MM.1S (cell line): ENCODE data around the gene YY1.

Experiments used
- DNase-seq: peaks from one replicate; pipeline ENCODE4 v3.0.0-alpha.2; 2015
- H2AFZ ChIP-seq: fragments of 300-600 bp; sonication (generic); 2 replicates; pipeline ENCODE4 v1.6.0; 2016; ENCODE audit warnings: antibody characterized with exemption, low read length
- H3F3A ChIP-seq: fragments of 300-600 bp; sonication (generic); 2 replicates; pipeline ENCODE4 v1.6.1; 2016; ENCODE audit warnings: mild to moderate bottlenecking, antibody characterized with exemption, low read length, moderate library complexity, mixed read lengths; ENCODE audit not compliant: insufficient read depth
- H3K27ac ChIP-seq: fragments of 300-600 bp; sonication (generic); 2 replicates; pipeline ENCODE4 v1.5.1; 2016; ENCODE audit warnings: mild to moderate bottlenecking, low read length
- H3K27me3 ChIP-seq: fragments of 300-600 bp; sonication (generic); replicated peaks from 2 replicates; pipeline ENCODE4 v1.6.0; 2016; ENCODE audit warnings: low read length; ENCODE audit not compliant: insufficient read depth
- H3K36me3 ChIP-seq: fragments of 300-600 bp; sonication (generic); replicated peaks from 2 replicates; pipeline ENCODE4 v1.6.1; 2016; ENCODE audit warnings: mild to moderate bottlenecking, low read length, mixed read lengths; ENCODE audit not compliant: insufficient read depth
- H3K4me1 ChIP-seq: fragments of 300-600 bp; sonication (generic); 2 replicates; pipeline ENCODE4 v1.6.1; 2016; ENCODE audit warnings: low read length, mixed read lengths
- H3K4me2 ChIP-seq: fragments of 300-600 bp; sonication (generic); 2 replicates; pipeline ENCODE4 v1.6.0; 2016; ENCODE audit warnings: low read depth, low read length
- H3K4me3 ChIP-seq: fragments of 300-600 bp; sonication (generic); 2 replicates; pipeline ENCODE4 v1.5.1; 2016; ENCODE audit warnings: low read length, mixed read lengths
- H3K79me2 ChIP-seq: fragments of 300-600 bp; sonication (generic); 2 replicates; pipeline ENCODE4 v1.6.1; 2016; ENCODE audit warnings: mixed run types, low read length, mixed read lengths
- H3K9ac ChIP-seq: fragments of 300-600 bp; sonication (generic); 2 replicates; pipeline ENCODE4 v1.6.1; 2016; ENCODE audit warnings: low read length, mixed read lengths
- H3K9me2 ChIP-seq: fragments of 300-600 bp; sonication (generic); replicated peaks from 2 replicates; pipeline ENCODE4 v1.6.1; 2016; ENCODE audit warnings: mild to moderate bottlenecking, low read length, mixed read lengths; ENCODE audit not compliant: insufficient read depth
- H3K9me3 ChIP-seq: fragments of 300-600 bp; sonication (generic); replicated peaks from 2 replicates; pipeline ENCODE4 v1.6.1; 2016; ENCODE audit warnings: mild to moderate bottlenecking, low read length, mixed read lengths; ENCODE audit not compliant: insufficient read depth
- H4K20me1 ChIP-seq: fragments of 300-600 bp; sonication (generic); 2 replicates; pipeline ENCODE4 v1.6.1; 2016; ENCODE audit warnings: mild to moderate bottlenecking, low read length, moderate library complexity, mixed read lengths; ENCODE audit not compliant: insufficient read depth
- EZH2 ChIP-seq: fragments of 300-600 bp; sonication (generic); optimal IDR thresholded peaks from 2 replicates; pipeline ENCODE3; 2017; ENCODE audit warnings: low read depth, mild to moderate bottlenecking, antibody characterized with exemption, low read length, mixed read lengths
- EZH2phosphoT487 ChIP-seq: fragments of 300-600 bp; sonication (generic); IDR thresholded peaks from 2 replicates; pipeline ENCODE4 v1.6.1; 2018; ENCODE audit warnings: antibody characterized with exemption, low read length
- TF ChIP-seq, protein P1 (sequence below): fragments of 300-600 bp; sonication (generic); IDR thresholded peaks from 2 replicates; pipeline ENCODE4 v1.5.1; 2016; ENCODE audit warnings: antibody characterized with exemption, low read length, mixed read lengths

Gene YY1

GRCh38 chr14:100252684-100253083, 13.7 kb downstream of the YY1 start:
- DNase-seq: no peak

GRCh38 chr14:100256339-100256895, 17.5 kb downstream of the YY1 start:
- DNase-seq: peak; percentile 14
- Histone ChIP-seq H3K4me3 (no peak overlapping the region), H3K9ac (no peak overlapping the region), H3K36me3 (no peaks in the 10 kb centered on the region), H3K9me2 (no peaks in the 10 kb centered on the region), H3K4me1 (peaks cover 12% of the 10 kb centered on the region), H3F3A (no peaks in the 10 kb centered on the region), H3K79me2 (peaks cover 93% of the 10 kb centered on the region), H3K9me3 (no peaks in the 10 kb centered on the region), H2AFZ (no peak overlapping the region), H3K4me2 (no peak overlapping the region), H3K27me3 (no peaks in the 10 kb centered on the region), H3K27ac (no peak overlapping the region), H4K20me1 (peaks cover 65% of the 10 kb centered on the region)
- TF ChIP-seq, protein P1, sequence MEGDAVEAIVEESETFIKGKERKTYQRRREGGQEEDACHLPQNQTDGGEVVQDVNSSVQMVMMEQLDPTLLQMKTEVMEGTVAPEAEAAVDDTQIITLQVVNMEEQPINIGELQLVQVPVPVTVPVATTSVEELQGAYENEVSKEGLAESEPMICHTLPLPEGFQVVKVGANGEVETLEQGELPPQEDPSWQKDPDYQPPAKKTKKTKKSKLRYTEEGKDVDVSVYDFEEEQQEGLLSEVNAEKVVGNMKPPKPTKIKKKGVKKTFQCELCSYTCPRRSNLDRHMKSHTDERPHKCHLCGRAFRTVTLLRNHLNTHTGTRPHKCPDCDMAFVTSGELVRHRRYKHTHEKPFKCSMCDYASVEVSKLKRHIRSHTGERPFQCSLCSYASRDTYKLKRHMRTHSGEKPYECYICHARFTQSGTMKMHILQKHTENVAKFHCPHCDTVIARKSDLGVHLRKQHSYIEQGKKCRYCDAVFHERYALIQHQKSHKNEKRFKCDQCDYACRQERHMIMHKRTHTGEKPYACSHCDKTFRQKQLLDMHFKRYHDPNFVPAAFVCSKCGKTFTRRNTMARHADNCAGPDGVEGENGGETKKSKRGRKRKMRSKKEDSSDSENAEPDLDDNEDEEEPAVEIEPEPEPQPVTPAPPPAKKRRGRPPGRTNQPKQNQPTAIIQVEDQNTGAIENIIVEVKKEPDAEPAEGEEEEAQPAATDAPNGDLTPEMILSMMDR: no peak
- TF ChIP-seq EZH2 (no peak), EZH2phosphoT487 (no peak)

More at GRCh38 chr14:100252684-100253083, 13.7 kb downstream of the YY1 start:
- Histone ChIP-seq H3K4me2 (no peak overlapping the region), H3K4me3 (no peak overlapping the region), H3K9me2 (no peaks in the 10 kb centered on the region), H3K27me3 (no peaks in the 10 kb centered on the region), H3K36me3 (no peaks in the 10 kb centered on the region), H3K27ac (no peak overlapping the region), H2AFZ (no peak overlapping the region), H4K20me1 (peaks cover 64% of the 10 kb centered on the region), H3F3A (no peaks in the 10 kb centered on the region), H3K4me1 (peaks cover 12% of the 10 kb centered on the region), H3K79me2 (peaks cover 95% of the 10 kb centered on the region), H3K9ac (no peak overlapping the region), H3K9me3 (no peaks in the 10 kb centered on the region)
- TF ChIP-seq EZH2phosphoT487 (no peak), EZH2 (no peak)
- TF ChIP-seq, protein P1: no peak

GRCh38 chr14:100261621-100262020, 22.7 kb downstream of the YY1 start:
- H3K27ac ChIP-seq: no peak overlapping the region
- H3K27me3 ChIP-seq: no peaks in the 10 kb centered on the region
- no peak overlapping the region for H3K4me2 ChIP-seq
- H3K9ac ChIP-seq: no peak overlapping the region
- H2AFZ ChIP-seq: no peak overlapping the region
- H3K9me3 ChIP-seq: no peaks in the 10 kb centered on the region
- peaks cover 95% of the 10 kb centered on the region for H3K79me2 ChIP-seq
- peaks cover under 1% of the 10 kb centered on the region; the same call in 1 of the 2 replicates for H3K4me1 ChIP-seq
- H3K36me3 ChIP-seq: no peaks in the 10 kb centered on the region
- H3F3A ChIP-seq: no peaks in the 10 kb centered on the region
- TF ChIP-seq, protein P1: no peak
- TF ChIP-seq EZH2phosphoT487 (no peak), EZH2 (no peak)
- H3K9me2 ChIP-seq: no peaks in the 10 kb centered on the region
- peaks cover 37% of the 10 kb centered on the region for H4K20me1 ChIP-seq
- H3K4me3 ChIP-seq: no peak overlapping the region
- no peak for DNase-seq
